Mesenchymal stem cell (in vitro differentiated cells and primary cell): ENCODE data around the gene COPE.

Experiments used
- DNase-seq: peaks from one replicate; pipeline ENCODE4 v3.0.0-alpha.2; 2013
- H2AFZ ChIP-seq: one replicate; pipeline ENCODE4 v1.6.1; 2013; ENCODE audit warnings: low read depth, mild to moderate bottlenecking, control low read depth, inconsistent platforms, low read length, moderate library complexity
- H2AK5ac ChIP-seq: 2 replicates; pipeline ENCODE4 v1.6.1; 2013; ENCODE audit warnings: low read length, moderate library complexity, mild to moderate bottlenecking, inconsistent platforms; ENCODE audit not compliant: severe bottlenecking
- H2BK120ac ChIP-seq: one replicate; pipeline ENCODE4 v1.6.1; 2013; ENCODE audit warnings: low read depth, mild to moderate bottlenecking, inconsistent platforms, low read length, moderate library complexity
- H2BK12ac ChIP-seq, 2 experiments: one replicate each; pipeline ENCODE4 v1.6.1; 2013; ENCODE audit warnings: inconsistent platforms in 2 of 2, low read length in 2 of 2, mild to moderate bottlenecking in 2 of 2, moderate library complexity in 2 of 2, control low read depth in 1 of 2
- H2BK15ac ChIP-seq: one replicate; pipeline ENCODE4 v1.6.1; 2013; ENCODE audit warnings: mild to moderate bottlenecking, low read depth, inconsistent platforms; ENCODE audit not compliant: poor library complexity, severe bottlenecking
- H2BK5ac ChIP-seq: 2 replicates; pipeline ENCODE4 v1.6.1; 2013; ENCODE audit warnings: low read depth, mild to moderate bottlenecking, low read length, control low read depth, inconsistent platforms; ENCODE audit not compliant: poor library complexity, severe bottlenecking
- H3K14ac ChIP-seq, 2 experiments: one replicate each; pipeline ENCODE4 v1.6.1; 2013; ENCODE audit warnings: inconsistent platforms in 2 of 2, low read length in 2 of 2, control low read depth in 1 of 2, mild to moderate bottlenecking in 1 of 2, moderate library complexity in 1 of 2
- H3K18ac ChIP-seq, 2 experiments: one replicate each; pipeline ENCODE4 v1.6.1; 2013; ENCODE audit warnings: inconsistent platforms in 2 of 2, low read length in 2 of 2, control low read depth in 1 of 2, low read depth in 1 of 2, mild to moderate bottlenecking in 1 of 2
- H3K23ac ChIP-seq, 2 experiments: one replicate each; pipeline ENCODE4 v1.6.1; 2013; ENCODE audit warnings: inconsistent platforms in 2 of 2, low read length in 2 of 2, mild to moderate bottlenecking in 2 of 2, moderate library complexity in 2 of 2, control low read depth in 1 of 2
- H3K27ac ChIP-seq: 2 replicates; pipeline ENCODE4 v1.5.1; 2013; ENCODE audit warnings: mild to moderate bottlenecking, moderate library complexity, low read length, control low read depth, inconsistent platforms; ENCODE audit not compliant: poor library complexity, severe bottlenecking
- H3K27me3 ChIP-seq, 2 experiments: 2 replicates each; pipeline versions ENCODE4 v1.6.1 to v1.7.0; 2013; ENCODE audit warnings: low read length in 2 of 2, mild to moderate bottlenecking in 2 of 2, moderate library complexity in 2 of 2, control low read depth in 1 of 2, inconsistent platforms in 1 of 2; ENCODE audit not compliant: control insufficient read depth in 1 of 2, insufficient read depth in 1 of 2
- H3K36me3 ChIP-seq, 2 experiments: 2 replicates each; pipeline versions ENCODE4 v1.6.1 to v1.7.0; 2013; ENCODE audit warnings: low read length in 2 of 2, control low read depth in 1 of 2, inconsistent platforms in 1 of 2, low read depth in 1 of 2, mild to moderate bottlenecking in 1 of 2; ENCODE audit not compliant: insufficient read depth in 2 of 2, control insufficient read depth in 1 of 2
- H3K4ac ChIP-seq, 2 experiments: one replicate each; pipeline ENCODE4 v1.6.1; 2013; ENCODE audit warnings: inconsistent platforms in 2 of 2, low read length in 2 of 2, mild to moderate bottlenecking in 2 of 2, moderate library complexity in 2 of 2, control low read depth in 1 of 2, low read depth in 1 of 2
- H3K4me1 ChIP-seq: 2 replicates; pipeline ENCODE4 v1.6.1; 2013; ENCODE audit warnings: low read depth, low read length, control low read depth; ENCODE audit not compliant: control insufficient read depth, insufficient read depth
- H3K4me2 ChIP-seq: 2 replicates; pipeline ENCODE4 v1.6.1; 2013; ENCODE audit warnings: low read length, mild to moderate bottlenecking, inconsistent platforms; ENCODE audit not compliant: poor library complexity, severe bottlenecking
- H3K4me3 ChIP-seq, 2 experiments: 2 replicates each; pipeline versions ENCODE4 v1.5.1 to v1.7.0; 2013; ENCODE audit warnings: low read length in 2 of 2, mild to moderate bottlenecking in 2 of 2, control low read depth in 1 of 2, low read depth in 1 of 2; ENCODE audit not compliant: insufficient read depth in 1 of 2
- H3K79me1 ChIP-seq: replicated peaks from 2 replicates; pipeline ENCODE4 v1.6.1; 2013; ENCODE audit warnings: mild to moderate bottlenecking, control low read depth, low read length, inconsistent platforms; ENCODE audit not compliant: poor library complexity, severe bottlenecking
- H3K9ac ChIP-seq: 2 replicates; pipeline ENCODE4 v1.7.0; 2013; ENCODE audit warnings: mild to moderate bottlenecking, low read length, moderate library complexity
- H3K9me3 ChIP-seq: 2 replicates; pipeline ENCODE4 v1.7.0; 2013; ENCODE audit warnings: mild to moderate bottlenecking, low read length; ENCODE audit not compliant: control insufficient read depth
- H4K8ac ChIP-seq: one replicate; pipeline ENCODE4 v1.6.1; 2013; ENCODE audit warnings: inconsistent platforms, mild to moderate bottlenecking, low read length, moderate library complexity
- H4K91ac ChIP-seq: one replicate; pipeline ENCODE4 v1.6.1; 2013; ENCODE audit warnings: mild to moderate bottlenecking, low read length, inconsistent platforms
- WGBS: methylation state at CpG from one replicate; pipeline ENCODE4 v1.1.7; 2013; ENCODE audit warnings: mixed read lengths; 5-methylcytosine and 5-hydroxymethylcytosine counted together

The COPE gene

DNA sequence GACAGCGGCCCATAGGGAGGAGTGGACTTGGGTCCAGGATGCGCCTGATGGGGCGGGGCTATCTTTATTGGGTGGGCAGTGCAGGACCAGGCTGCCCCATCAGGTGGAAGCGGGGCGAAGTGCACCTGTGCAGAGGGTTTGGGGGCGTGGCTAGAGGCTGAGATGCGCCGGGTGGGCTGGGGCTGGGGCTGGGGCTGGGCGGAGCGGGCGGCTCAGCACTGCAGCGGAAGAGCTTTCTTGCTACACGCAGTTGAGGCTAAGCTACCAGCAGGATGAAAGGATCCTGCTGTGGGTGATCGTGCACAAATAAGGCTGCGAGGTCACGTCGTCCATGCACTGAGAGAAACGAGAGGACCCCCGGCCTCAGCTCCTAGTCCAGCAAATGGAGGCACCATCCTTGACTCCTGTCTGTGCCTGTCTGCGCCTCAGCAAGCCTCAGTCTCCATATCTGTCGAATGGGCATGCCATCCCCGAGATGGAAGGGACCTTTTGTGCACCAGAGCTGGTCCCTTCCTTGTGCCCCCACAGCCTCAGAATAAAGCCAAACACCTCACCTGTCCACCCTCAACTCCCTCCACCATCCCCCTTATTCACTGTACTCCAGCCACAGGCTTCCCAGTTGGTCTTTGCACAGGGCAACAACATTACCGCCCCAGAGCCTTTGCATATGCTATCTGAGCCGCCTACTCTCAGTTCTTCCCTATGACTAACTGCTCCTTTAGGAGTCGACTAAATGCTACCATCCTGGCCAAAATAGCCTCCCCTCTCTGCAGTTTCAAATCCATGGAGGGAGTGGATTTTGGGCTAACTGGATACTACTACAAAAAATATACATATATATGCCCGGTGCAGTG lies 42.8 kb upstream of the COPE start:
- H2BK120ac ChIP-seq, result no peak overlapping the region
- peaks cover 10 to 16% of the 10 kb centered on the region in 2 experiments for H3K27me3 ChIP-seq
- H4K8ac ChIP-seq, result no peak overlapping the region
- H3K36me3 ChIP-seq, result no peaks in the 10 kb centered on the region
- H3K23ac ChIP-seq, result no peak overlapping the region
- H2AFZ ChIP-seq, result no peak overlapping the region
- no peak overlapping the region for H4K91ac ChIP-seq
- no peak overlapping the region for H2BK12ac ChIP-seq
- H3K18ac ChIP-seq, result no peak overlapping the region
- H3K4me2 ChIP-seq, result no peak overlapping the region
- no peak overlapping the region for H2BK15ac ChIP-seq
- H3K4ac ChIP-seq, result no peak overlapping the region
- DNase-seq, result no peak
- no peak overlapping the region for H3K14ac ChIP-seq
- H3K9me3 ChIP-seq, result no peaks in the 10 kb centered on the region
- H3K4me1 ChIP-seq, result peaks cover 1% of the 10 kb centered on the region
- H3K27ac ChIP-seq, result no peak overlapping the region
- H3K79me1 ChIP-seq, result no peaks in the 10 kb centered on the region
- no peak overlapping the region for H2BK5ac ChIP-seq
- 23% methylated on average over 24 of the region's 26 CpGs for WGBS
- no peak overlapping the region for H3K4me3 ChIP-seq
- no peak overlapping the region for H2AK5ac ChIP-seq
- no peak overlapping the region for H3K9ac ChIP-seq

DNA sequence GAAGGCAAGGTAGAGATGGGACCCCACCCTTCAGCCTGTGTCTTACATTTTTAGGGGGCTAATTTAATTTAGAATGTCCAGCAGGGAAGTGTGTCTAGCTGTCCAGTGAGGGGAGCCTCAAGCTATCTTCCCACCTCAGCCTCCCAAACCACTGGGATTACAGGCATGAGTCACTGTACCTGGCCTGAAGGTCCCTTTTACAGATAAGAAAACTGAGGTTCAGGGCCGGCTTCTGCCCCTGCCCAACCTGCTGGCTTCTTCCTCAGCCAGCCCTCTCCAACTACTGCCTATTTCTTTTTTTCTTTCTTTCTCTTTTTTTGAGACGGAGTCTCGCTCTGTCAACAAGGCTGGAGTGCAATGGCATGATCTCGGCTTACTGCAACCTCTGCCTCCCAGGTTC lies 41.2 kb upstream of the COPE start:
- Histone ChIP-seq H2AFZ (no peak overlapping the region), H3K9ac (no peak overlapping the region), H4K8ac (no peak overlapping the region), H3K23ac (no peak overlapping the region), H3K4me1 (peaks cover 1% of the 10 kb centered on the region), H3K79me1 (no peaks in the 10 kb centered on the region), H3K4me3 (no peak overlapping the region), H3K4me2 (no peak overlapping the region), H2BK5ac (no peak overlapping the region), H2BK120ac (no peak overlapping the region), H3K18ac (no peak overlapping the region), H2BK15ac (no peak overlapping the region), H3K4ac (no peak overlapping the region), H3K14ac (no peak overlapping the region), H3K27me3 (peaks cover 10 to 16% of the 10 kb centered on the region in 2 experiments), H4K91ac (no peak overlapping the region), H3K27ac (no peak overlapping the region), H3K9me3 (no peaks in the 10 kb centered on the region), H2AK5ac (no peak overlapping the region), H2BK12ac (no peak overlapping the region), H3K36me3 (no peaks in the 10 kb centered on the region)
- no peak for DNase-seq
- WGBS, result 98% methylated on average over 4 of the region's 4 CpGs

DNA sequence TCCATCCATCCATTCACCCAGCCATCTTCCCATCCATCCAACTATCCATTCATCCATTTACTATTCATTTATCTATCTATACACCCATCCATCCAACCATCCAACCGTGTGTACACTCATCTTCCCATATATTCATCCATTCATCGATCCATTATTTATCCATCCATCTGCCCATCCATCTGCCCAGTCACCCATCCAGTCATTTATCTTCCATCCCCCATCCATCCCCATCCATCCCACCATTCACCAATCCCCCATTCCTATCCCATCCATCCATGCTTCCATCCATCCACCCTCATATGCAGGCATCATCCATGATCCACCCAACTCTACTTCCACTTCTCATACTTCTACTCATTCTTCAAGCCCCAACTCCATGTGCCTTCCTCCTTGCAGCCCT lies 35.9 kb upstream of the COPE start:
- Histone ChIP-seq H3K4ac (no peak overlapping the region), H3K9me3 (no peaks in the 10 kb centered on the region), H4K8ac (no peak overlapping the region), H2BK12ac (no peak overlapping the region), H4K91ac (no peak overlapping the region), H2BK5ac (no peak overlapping the region), H3K4me2 (no peak overlapping the region), H2BK15ac (no peak overlapping the region), H3K23ac (no peak overlapping the region), H3K4me1 (no peaks in the 10 kb centered on the region), H3K27ac (no peak overlapping the region), H3K4me3 (no peak overlapping the region), H3K9ac (no peak overlapping the region), H2AK5ac (no peak overlapping the region), H3K14ac (no peak overlapping the region), H2BK120ac (no peak overlapping the region), H2AFZ (no peak overlapping the region), H3K18ac (no peak overlapping the region), H3K79me1 (no peaks in the 10 kb centered on the region), H3K36me3 (no peaks in the 10 kb centered on the region), H3K27me3 (peaks cover 0 to 5% of the 10 kb centered on the region in 2 experiments)
- WGBS, result 91% methylated on average over 2 of the region's 2 CpGs
- DNase-seq, result no peak

DNA sequence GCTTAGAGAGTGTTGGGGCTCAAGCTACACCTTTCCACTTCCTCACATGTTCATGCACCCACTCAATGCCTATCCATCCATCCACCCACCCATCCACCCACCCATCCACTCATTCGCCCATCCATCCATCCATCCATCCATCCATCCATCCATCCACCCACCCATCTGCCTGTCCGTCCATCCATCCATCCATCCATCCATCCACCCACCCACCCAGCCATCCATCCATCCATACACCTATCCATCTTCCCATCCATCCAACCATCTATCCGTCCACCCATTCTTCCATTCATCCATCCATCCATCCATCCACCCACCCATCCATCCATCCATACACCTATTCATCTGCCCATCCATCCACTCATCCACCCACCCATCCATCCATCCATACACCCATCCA lies 34.9 kb upstream of the COPE start:
- Histone ChIP-seq H2BK5ac (no peak overlapping the region), H2BK15ac (no peak overlapping the region), H3K9me3 (no peaks in the 10 kb centered on the region), H4K8ac (no peak overlapping the region), H3K18ac (no peak overlapping the region), H2AFZ (no peak overlapping the region), H3K79me1 (no peaks in the 10 kb centered on the region), H3K4me2 (no peak overlapping the region), H3K23ac (no peak overlapping the region), H2BK12ac (no peak overlapping the region), H2AK5ac (no peak overlapping the region), H2BK120ac (no peak overlapping the region), H3K9ac (no peak overlapping the region), H3K36me3 (no peaks in the 10 kb centered on the region), H3K4ac (no peak overlapping the region), H3K4me1 (no peaks in the 10 kb centered on the region), H3K14ac (no peak overlapping the region), H3K4me3 (no peak overlapping the region), H3K27ac (no peak overlapping the region), H4K91ac (no peak overlapping the region), H3K27me3 (peaks cover 0 to 4% of the 10 kb centered on the region in 2 experiments)
- DNase-seq, result no peak
- 82% methylated on average over 3 of the region's 3 CpGs for WGBS
